GM19397 (cell line): Measurements from ENCODE around the gene SMPDL3B.

Experiments used
- ATAC-seq: cut with Tn5 transposase; IDR thresholded peaks from one replicate; pipeline ENCODE4 v1.9.1; 2021; ENCODE audit warnings: mild to moderate bottlenecking, moderate library complexity; ENCODE audit not compliant: unreplicated experiment

SMPDL3B gene

GRCh38 chr1:27934818-27935549, at the start of gene SMPDL3B:
SMPDL3B (plus strand) TSS chr1:27935000; CDS start chr1:27935184, 184 bp downstream.
- ATAC-seq, result no peak

- ATAC-seq, result no peak
Observed at GRCh38 chr1:27885114-27885528, 49.7 kb upstream of the SMPDL3B start.

GRCh38 chr1:27885621-27886352, 49.0 kb upstream of the SMPDL3B start:
- ATAC-seq, result no peak

GRCh38 chr1:27886353-27886679, 48.5 kb upstream of the SMPDL3B start:
- ATAC-seq, result no peak

GRCh38 chr1:27886744-27887143, 48.1 kb upstream of the SMPDL3B start:
- no peak for ATAC-seq

GRCh38 chr1:27887215-27888021, 47.4 kb upstream of the SMPDL3B start:
- no peak for ATAC-seq

- no peak for ATAC-seq
Observed at GRCh38 chr1:27889506-27889905, 45.3 kb upstream of the SMPDL3B start.

- no peak for ATAC-seq
Observed at GRCh38 chr1:27891196-27891889, 43.5 kb upstream of the SMPDL3B start.

- ATAC-seq, result no peak
Observed at GRCh38 chr1:27894521-27894920, 40.3 kb upstream of the SMPDL3B start.

- ATAC-seq, result no peak
Observed at GRCh38 chr1:27906759-27907158, 28.0 kb upstream of the SMPDL3B start.

- ATAC-seq, result no peak
Observed at GRCh38 chr1:27912429-27912828, 22.4 kb upstream of the SMPDL3B start.

- no peak for ATAC-seq
Observed at GRCh38 chr1:27915082-27915575, 19.7 kb upstream of the SMPDL3B start.

- no peak for ATAC-seq
Observed at GRCh38 chr1:27922272-27922671, 12.5 kb upstream of the SMPDL3B start.

GRCh38 chr1:27928216-27928954, 6.4 kb upstream of the SMPDL3B start:
- ATAC-seq, result no peak

- no peak for ATAC-seq
Observed at GRCh38 chr1:27931184-27931583, 3.6 kb upstream of the SMPDL3B start.

GRCh38 chr1:27931759-27932158, 3.0 kb upstream of the SMPDL3B start:
- ATAC-seq, result no peak

- no peak for ATAC-seq
Observed at GRCh38 chr1:27935721-27936120, 921 bp downstream of the SMPDL3B start.

- ATAC-seq, result no peak
Observed at GRCh38 chr1:27936370-27936769, 1.6 kb downstream of the SMPDL3B start.

GRCh38 chr1:27937524-27937836, 2.7 kb downstream of the SMPDL3B start:
- ATAC-seq, result no peak

GRCh38 chr1:27938488-27938887, 3.7 kb downstream of the SMPDL3B start:
- ATAC-seq, result no peak
